GOT3 (cell line): ENCODE measurements around the gene CFAP99.

Experiments
- DNase-seq: peaks from one replicate; lab custom pipeline; 2025; ENCODE audit warnings: mixed read lengths; lab: John Stamatoyannopoulos, UW

CFAP99 gene

GRCh38 chr4:2390784-2391421 lies 27.9 kb upstream of the CFAP99 start:
- DNase-seq = no peak

- DNase-seq = no peak
Measured at GRCh38 chr4:2393353-2394270, 25.1 kb upstream of the CFAP99 start.

GRCh38 chr4:2394528-2394927 lies 24.2 kb upstream of the CFAP99 start:
- no peak for DNase-seq

GRCh38 chr4:2395038-2395437 lies 23.7 kb upstream of the CFAP99 start:
- DNase-seq = no peak

GRCh38 chr4:2395584-2395983 lies 23.2 kb upstream of the CFAP99 start:
- no peak for DNase-seq

DNA sequence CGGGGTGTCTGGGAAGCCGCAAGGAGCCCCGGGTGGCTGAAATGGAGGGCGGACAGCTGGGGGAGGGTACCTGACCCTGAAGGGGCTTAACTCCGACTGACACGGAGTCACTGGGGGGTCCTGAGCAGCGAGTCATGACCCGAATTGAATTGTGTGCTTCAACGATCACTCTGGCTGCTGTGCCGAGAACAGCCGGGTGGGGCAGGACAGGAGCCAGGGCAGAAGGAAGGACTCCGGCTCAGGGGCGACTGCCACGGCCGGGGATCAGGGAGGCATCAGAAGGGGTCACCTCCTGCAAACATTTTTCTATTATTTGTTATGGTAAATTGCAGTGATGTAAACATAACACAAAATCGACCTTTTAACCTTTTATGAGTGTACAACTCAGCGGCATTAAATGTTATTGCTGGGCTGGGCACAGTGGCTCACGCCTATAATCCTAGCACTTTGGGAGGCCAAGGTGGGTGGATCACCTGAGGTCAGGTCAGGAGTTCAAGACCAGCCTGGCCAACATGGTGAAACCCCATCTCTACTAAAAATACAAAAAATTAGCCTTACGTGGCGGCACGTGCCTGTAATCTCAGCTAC lies 21.9 kb upstream of the CFAP99 start:
- DNase-seq = no peak

- DNase-seq = no peak
Measured at GRCh38 chr4:2397596-2398379, 21.0 kb upstream of the CFAP99 start.

- no peak for DNase-seq
Measured at GRCh38 chr4:2399216-2399615, 19.5 kb upstream of the CFAP99 start.

DNA sequence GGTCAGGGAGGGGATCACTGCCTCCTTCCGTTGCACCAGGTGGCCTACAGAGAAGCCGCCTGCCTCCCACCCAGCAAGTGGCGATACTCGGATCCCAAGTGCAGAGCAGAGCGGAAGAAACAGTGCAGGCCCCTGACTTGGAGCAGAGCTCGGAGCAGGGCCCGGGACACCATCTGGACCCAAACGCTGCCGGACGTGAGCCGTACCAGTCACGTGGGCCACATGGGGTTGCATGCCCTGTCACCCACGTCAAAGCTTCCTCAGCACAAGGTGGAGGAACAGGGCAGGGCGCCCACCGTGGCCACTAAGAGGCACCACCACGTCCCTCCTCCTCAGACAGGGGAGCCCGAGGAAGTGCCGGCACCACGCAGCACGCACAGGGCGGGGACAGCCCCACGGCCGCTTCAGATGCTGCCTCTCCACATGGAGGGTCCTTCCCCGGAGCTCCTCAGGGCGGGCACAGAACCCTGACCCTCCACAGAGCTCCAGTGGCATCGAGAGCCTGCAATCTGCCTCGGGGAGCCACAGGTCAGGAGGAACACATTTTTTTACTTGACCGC lies 19.0 kb upstream of the CFAP99 start:
- DNase-seq = no peak

- no peak for DNase-seq
Measured at GRCh38 chr4:2400841-2401609, 17.7 kb upstream of the CFAP99 start.

DNA sequence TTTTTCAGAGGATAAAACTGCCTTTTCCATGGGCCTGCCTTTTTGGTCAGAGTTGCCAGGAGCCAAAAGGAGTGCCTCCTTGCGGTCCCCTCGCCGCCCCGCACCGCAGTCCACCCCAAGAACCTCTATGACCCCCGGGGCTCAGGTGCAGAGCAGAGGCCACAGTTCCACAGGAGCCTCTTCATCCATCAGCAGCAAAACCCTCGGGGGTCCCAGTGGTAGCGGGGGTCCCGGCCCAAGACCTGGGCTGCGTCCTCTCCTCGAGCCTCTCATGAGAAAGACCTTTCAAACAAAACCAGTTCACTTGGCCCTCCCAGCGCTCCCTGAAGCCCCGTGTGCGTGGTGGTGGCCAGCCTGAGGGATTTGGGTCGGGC lies 17.2 kb upstream of the CFAP99 start:
- DNase-seq = no peak

- DNase-seq = no peak
Measured at GRCh38 chr4:2402048-2402842, 16.5 kb upstream of the CFAP99 start.

- DNase-seq = no peak
Measured at GRCh38 chr4:2402941-2403340, 15.8 kb upstream of the CFAP99 start.

GRCh38 chr4:2406406-2406805 lies 12.3 kb upstream of the CFAP99 start:
- no peak for DNase-seq

DNA sequence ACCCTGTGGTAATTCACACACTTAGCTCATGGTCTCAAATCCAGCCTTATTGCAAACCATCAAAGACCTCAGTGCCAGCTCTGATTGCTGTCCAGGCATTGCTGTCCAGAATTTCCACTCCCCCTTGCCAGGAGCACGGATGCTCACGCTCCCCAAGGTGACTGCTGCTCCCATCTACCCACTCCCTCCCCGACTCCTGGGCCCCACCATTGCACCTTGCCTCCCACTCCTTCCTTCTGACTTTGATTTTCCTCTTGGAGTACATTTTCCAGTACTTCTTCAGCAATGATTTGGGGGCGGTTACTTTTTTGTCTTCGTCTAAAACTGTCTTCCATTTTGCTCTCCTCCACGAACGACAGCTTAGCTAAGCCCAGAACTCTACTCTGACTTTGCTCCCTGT lies 11.8 kb upstream of the CFAP99 start:
- DNase-seq = no peak

DNA sequence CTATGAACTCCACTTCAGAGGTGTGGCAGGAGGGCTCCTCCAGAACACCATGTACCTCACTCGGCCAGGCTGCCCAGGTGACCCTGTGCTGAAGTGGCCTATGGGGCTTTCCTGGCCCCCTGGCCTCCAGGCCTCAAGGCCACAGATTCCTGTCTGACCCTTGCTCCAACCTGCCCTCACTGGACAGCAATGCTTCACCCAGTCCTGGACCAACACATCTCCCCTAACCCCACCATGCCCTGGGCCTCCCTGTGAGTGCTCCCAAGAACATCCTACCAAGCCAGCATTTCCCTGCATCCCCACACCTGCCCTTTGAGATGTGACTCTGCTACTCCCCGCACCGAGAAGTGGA lies 10.8 kb upstream of the CFAP99 start:
- DNase-seq = no peak

- DNase-seq = no peak
Measured at GRCh38 chr4:2408401-2408958, 10.3 kb upstream of the CFAP99 start.

GRCh38 chr4:2408976-2409375 lies 9.8 kb upstream of the CFAP99 start:
- no peak for DNase-seq

DNA sequence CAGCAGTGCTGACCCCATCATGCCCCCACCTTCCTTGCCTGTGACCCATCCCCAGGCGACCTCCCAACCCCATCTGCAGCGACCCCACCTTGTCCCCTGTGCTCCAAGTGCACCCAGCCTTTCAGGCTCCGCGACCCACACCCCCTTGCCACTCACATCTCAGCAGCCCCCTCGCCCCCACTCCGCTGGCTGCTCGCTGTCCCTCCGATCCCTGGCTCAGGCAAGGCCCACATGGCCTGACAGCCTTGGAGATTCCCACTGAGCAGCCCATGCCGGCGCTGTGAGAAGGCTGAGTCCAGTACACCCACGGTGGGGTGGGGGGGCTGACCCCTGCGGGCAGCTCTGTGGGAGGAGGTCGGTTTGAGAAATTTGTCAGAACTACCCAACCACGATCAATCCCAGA lies 9.4 kb upstream of the CFAP99 start:
- no peak for DNase-seq
